Measurements from ENCODE around the gene GATA3.
"Not testable (repeated sequence)": the region's sequence is repeated elsewhere in the genome, so short reads cannot be mapped to it uniquely, and the experiment has no call there.

Gene GATA3

DNA sequence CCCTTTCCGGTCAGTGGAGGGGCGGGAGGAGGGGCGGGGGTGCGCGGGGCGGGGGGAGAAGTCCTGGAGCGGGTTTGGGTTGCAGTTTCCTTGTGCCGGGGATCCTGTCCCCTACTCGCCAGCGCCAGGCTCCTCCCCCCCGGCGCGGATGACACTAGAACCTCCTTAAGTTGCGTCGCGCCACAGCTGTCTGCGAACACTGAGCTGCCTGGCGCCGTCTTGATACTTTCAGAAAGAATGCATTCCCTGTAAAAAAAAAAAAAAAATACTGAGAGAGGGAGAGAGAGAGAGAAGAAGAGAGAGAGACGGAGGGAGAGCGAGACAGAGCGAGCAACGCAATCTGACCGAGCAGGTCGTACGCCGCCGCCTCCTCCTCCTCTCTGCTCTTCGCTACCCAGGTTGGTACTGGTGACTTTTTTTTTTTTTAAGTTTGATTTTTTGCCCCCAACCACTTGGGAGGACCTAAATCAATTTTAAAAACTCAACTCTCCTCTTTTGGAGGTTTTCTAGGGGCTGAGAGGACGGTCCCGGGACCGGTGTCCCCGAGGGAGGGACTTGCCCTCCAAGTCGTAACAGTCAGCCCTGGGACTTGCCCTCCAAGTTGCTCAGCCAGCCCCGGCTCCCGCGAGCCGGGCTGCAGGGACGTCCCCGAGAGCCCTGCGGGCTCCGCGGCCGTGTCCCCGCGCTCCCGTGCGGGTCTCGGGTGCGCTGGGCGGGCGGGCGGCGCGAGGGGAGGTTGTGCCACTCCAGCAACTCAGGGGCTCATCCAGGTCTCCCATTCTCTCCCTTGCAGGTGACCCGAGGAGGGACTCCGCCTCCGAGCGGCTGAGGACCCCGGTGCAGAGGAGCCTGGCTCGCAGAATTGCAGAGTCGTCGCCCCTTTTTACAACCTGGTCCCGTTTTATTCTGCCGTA is at the start of gene GATA3:
Gene GATA3 (plus strand): TSS at position 195 of the 914 bp plus-strand sequence. CDS start 968 bp downstream, outside the sequence.
- no peak for DNase-seq

DNA sequence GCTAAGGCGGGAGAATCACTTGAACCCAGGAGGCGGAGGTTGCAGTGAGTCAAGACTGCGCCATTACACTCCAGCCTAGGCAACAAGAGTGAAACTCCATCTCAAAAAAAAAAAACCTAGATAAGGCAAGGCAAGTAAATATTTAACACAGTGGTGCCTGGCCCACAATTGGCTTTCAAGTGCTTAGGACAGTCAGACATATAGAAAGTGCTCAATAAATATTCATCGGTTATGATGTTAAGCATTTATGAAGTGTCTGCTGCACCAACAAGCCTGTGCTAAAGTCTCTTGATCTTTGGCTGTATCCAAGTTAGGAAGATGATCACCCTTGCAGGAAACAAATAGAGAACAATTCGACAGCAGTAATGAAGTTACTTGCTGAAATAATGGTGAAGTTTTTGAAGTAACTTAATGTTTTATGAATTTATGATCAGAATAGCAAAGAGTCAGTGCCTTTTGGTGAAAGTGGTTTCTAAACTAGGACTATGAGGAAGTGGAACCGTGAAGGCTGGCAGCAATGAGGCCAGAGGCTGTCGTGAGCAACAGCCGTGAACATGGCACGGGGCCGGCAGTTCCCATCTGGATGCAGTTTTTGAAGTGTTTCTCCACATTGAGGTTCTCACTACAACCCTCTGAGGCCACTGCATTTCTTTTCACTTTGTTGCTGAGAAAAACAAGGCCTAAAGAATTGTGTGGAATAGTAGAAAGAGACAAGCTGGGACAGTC is 48.1 kb upstream of the GATA3 start:
- DNase-seq, result no peak

DNA sequence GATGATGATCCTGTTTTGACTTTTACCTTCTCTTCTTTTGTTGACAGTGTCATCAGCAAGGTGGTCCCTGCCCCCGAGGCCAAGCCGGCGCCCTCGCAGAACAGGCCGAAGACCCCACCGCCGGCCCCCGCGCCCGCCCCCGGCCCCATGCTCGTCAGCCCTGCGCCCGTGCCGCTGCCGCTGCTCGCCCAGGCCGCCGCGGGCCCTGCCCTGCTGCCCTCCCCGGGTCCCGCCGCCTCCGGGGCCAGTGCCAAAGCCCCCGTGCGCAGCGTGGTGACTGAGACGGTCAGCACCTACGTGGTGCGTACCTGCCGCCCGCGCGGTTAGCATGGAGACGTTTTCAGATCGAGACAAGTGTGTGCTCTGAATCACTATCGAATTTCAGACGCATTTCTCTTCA is 45.5 kb upstream of the GATA3 start:
- no peak for DNase-seq

DNA sequence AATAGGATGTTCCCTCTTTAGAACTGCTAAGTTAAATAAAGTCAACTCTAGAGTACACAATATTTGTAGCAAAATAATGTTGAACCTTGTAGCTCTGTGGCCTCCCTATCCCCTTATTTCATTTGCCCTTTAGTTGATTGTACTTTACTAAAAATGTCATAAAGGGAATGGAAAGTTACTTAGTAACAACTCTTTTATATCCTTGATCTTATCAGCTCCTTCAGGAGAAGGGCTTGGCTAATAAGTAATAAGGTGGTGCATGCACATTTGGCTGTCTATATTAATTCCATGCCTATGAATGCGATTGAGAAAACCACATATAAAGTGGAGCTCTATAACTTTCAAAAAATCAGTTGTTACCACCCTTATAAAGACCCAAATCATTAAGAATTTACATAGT is 41.5 kb upstream of the GATA3 start:
- DNase-seq, result no peak

DNA sequence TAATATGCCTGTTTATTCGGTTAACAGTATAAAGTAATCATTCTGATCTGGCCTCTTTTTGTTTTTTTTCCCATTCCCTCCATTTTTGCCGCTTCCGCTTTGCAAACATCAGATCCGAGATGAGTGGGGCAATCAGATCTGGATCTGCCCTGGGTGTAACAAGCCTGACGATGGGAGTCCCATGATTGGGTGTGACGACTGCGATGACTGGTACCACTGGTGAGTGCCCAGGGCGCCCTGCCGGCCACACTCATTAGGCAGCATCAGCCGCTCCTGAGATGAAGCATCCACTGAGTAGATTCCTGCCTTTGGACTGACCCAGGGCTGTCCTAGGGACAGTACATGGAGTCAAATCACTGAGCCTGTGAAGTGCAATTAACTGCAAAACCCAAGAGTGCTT is 40.9 kb upstream of the GATA3 start:
- DNase-seq, result no peak

DNA sequence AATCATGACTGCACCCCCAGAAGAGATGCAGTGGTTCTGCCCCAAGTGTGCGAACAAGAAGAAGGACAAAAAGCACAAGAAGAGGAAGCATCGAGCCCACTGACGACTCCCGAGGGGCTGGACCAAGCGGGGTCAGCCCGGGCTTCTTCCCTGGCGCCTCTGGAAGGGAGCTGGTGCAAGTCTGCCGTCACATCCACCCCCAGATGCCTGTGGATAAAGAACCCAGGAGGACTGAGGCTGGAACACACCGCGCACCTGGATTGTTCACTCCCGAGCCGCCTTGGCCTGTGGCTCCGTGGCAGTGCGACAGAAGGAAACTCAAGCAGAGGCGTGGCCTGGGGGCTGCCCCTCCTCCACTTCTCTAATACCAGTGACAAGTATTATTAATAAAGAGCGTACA is 39.8 kb upstream of the GATA3 start:
- DNase-seq, result no peak

DNA sequence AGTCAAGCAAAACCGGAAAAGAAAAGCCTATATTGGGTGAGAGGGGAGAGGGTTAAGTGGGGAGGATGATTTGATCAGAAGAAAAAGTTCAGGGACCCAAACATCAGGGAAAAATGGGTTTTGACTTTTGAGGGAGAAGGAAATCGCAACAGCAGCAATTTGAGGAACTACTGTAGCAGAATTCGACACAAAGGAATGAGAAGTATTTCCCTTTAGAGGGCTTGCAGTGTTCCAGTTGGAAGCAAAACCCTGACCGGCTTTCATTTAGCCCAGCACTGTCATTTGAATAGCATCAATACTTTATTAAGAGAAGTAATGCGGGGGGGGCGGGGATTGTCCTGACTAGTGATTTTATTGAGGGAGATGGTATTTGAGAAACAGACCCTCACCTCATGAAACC is 37.2 kb upstream of the GATA3 start:
- no peak for DNase-seq

DNA sequence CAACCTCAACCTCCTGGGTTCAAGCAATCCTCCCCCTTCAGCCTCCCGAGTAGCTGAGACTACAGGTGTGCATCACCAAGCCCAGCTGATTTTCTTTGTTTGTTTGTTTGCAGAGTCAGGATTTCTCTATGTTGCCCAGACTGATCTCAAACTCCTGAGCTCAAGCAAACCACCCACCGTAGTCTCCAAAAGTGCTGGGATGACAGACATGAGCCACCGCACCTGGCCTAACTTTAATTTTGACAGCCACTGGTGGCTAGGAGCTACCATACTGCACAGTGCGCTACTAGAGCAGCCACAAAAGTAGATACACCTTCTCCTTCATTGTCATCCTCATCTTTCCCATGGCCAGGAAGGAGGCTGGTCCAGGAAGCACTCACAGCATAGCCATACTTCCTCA is 31.2 kb upstream of the GATA3 start:
- no peak for DNase-seq

DNA sequence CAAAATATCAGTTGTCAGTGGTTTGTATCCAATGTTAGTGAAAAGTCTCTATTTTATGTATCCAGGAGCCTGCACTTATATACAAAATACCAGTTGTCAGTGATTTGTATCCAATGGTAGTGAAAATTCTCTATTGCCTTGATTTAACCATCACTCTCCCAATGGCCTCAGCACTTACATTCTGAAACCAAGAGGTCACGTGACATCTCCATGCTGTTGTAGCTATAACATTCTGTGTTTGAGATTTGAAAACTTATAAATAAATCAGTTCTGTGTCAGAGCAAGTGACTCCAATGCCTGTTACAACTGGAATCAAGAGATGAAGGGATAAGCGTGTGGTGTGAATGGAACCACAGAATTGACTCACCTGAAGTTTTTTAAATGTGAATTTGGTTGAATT is 30.6 kb upstream of the GATA3 start:
- no peak for DNase-seq

DNA sequence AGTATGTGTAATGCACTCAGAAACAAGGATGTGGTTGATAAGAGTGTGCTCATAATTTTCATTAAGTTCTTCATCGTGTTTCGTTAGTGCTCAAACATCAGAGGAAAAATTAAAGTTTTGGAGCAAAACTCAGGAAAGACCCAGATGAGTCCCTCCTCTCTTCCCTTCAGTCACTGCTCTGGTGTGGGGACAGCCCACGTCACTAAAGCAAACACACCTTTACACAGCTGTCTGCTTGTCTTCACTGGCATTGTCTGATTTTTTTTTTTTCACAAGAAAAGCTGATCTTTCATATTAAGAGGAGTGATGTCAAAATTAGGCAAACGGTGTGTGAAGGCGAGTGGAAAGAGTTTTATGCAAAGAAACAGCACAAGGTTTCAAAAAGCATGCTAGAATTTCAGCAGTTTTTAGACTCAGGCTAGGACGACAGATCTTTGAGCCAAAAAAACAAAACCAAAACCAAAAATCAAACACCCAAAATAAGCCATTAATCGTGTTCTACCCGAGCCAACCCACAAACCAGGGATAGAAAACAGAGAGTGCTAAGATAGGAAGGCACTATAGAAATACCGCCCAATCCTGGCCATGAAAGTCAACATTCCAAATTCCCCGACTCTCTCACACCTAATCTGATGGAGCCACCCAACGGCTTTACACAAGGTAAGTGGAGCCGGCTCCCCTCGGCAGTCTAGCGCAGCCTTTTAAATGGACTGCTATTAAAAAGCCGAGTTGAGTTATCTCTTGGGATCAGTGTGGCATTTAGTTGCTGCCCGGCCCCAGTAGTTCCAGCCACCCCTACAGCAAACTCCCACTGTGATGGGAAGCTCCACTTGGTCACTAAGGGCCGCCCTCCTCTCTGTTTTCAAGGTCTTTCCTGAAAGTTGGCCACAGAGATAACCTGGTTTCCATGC is 27.9 kb upstream of the GATA3 start:
- DNase-seq, result no peak

DNA sequence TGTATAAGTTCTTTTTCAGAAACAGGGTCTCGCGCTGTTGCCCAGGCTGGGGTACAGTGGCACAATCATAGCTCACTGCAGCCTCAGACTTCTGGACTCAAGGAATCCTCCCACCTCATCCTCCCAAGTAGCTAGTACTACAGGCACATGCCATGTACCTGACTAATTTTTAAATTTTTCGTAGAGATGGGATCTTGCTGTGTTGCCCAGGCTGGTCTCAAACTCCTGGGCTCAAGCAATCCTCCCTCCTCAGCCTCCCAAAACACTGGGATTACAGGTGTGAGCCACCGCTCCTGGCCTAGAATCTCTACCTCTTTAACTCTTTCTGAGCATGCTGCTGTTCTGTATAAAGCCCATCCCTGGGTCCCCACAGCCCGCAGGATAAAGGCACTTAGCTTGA is 23.3 kb upstream of the GATA3 start:
- DNase-seq, result not testable (repeated sequence)

DNA sequence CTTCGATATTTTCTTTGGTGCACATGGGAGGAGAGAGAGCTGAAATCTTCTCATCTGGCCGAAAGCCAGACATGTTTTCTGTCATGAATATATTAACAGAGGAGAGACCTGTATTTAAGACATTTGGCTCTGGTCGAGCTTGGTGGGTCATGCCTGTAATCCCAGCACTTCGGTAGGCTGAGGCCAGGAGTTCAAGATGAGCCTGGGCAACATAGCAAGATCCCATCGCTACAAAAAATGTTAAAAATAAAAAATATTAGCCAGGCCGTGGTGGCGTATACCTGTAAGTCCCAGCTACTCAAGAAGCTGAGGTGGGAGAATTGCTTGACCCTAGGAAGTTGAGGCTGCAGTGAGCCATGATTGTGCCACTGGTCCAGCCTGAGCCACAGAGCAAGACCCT is 21.9 kb upstream of the GATA3 start:
- no peak for DNase-seq

DNA sequence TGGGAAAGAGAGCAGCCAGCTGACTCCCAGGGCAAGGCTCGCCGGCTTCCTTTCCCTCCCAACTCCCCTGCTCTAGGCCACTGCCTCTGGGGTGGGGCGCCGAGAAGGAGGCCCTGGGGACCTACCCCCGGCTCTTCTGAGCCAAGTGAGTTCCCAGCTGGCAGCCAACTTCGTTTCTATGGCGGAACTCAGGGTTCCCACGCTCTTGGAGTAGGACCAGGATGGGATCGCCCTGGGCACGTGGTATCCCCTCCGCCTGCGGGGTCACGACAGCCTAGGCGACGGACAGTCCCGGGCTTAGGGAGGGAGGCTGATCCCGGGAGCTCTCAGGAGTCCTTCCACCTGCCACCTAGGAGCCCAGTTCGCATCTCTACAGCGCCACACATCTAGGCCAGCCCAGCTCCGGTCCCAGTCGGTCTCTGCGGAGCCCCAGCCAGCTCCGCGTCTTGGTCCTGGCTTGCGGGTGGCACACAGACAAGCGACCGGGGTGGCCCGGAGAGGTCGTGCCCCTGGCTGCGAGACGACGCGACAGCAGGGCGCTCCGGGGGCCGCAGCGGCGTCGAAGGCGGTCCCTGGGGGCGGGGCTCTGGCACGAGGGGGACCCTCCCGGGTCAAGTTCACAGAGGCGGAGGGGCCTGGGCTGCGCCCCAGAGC is 20.5 kb upstream of the GATA3 start:
- no peak for DNase-seq

DNA sequence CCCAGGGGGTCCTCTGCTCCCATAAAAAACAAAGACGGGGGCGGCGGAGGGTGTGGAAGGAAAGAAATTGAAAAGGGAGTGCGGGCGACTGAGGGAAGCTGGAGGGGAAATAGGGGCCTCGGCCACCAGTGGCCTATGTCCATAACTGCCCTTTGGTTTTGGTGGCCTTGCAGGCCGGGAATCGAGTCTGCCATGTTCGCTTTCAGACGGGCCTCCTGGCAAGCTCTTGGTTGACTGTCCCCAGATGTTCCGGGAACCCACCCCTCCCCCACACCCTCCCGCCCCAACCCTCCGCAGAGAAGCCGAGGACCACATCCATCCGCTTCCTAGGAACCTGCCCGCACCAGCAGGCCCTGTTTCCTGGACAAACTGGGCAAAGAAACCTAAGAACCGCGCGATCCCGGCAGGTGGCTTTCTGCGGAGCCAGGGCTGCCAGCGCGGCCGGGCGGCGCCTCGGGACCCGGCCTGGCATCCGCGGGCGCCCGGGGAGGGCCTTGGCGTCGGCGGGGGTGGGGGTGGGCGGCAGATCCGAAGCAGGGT is 20.0 kb upstream of the GATA3 start:
- DNase-seq, result no peak

DNA sequence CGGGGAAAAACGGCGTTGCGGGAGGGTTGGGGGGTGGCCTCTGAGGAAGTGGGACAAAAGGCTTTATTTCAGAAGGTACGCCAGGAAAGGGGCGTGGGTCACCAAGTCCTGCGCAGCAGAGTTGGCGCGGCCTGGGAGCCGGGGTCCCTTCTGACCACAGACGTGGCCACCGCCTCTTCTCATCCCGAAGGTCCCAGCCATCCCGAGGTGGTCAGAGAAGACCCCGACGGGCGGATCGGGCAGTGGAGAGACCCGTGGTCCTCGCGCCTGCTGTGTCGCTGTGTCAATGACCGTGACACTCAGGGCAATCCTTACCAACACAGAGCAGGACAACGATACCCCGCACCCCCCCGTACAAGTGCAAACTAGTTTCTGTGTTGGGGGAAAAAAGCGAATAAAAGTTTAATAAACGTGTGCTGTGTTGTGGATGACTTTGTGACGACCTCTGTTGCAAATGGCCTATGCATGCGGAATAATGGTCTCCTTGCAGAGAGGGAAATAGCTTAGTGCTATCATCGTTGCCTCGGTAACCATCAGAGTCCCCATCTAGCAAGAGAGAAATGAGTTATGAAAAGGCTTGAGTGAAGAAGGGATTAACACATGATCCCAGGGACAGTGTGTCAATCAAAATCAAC is 19.4 kb upstream of the GATA3 start:
- DNase-seq, result no peak

DNA sequence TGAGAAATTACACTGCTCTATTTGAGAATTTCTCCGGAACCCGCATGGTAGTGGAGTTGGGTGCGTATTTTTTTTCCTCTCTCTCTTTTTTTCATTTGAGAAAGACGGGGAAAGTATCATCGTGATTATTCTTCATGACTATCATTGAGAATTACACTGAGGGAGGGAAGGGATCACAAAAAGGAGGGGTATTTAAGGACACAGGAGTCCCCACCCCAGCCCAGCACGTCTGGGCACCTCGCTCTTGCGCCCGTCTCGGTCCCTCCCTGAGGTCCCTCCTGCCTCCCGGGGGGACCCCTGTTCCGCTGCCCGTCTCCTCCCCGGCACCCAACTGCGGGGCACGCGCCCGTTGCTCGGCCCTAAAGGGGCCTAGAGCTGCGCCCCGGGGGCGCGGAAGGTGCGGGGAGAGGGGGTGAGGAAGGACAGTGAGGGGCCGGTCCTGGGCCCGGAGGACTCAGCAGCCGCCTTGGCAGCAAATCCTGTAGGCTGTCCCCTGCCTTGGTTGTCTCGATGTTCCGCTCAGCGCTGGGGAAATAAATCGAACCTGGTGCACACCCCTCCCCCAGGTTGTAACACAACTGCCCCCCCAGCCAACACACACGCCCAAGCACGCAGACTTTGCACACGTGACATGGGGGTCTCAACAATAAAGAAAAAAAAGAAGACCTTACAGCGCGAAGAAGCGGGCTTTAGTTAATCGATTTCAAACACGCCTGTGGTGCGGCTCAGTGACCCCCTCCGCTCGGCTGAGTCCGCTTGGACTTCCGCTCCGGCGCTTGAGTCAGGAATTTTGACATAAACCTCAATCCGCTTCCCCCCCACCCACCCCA is 18.6 kb upstream of the GATA3 start:
- DNase-seq, result no peak

DNA sequence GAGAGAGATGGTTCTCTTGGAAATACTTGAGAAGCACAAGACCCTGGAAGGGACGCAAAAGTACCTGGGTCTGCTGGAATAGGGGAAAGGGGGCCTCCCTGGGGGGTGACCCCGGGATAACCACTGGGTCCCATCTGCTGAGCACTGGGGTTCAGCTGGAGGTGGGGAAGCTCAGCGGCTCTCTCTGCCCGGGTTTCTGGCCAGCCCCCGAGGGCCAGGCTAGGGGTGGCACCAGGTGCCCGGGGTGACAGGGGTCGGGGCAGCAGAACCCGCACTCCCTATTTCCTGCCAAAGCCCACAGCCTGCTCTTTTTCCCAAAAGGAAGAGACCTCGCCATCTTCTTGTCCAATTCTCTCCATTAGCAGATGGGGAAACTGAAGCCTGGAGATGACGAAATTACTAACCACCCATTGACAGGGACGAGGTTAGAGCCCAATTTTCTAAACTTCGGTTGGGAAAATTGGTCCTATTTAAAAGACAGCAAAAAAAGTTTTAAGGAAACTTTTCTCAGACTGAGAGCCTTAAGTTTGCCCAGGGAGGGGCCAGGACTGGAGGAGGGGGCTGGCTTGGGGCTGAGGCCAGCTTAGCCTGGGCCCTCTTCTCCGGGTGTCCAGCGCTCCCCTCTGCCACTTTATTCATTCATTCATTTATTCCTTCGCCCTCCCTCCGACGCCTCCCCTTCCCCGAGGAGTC is 17.8 kb upstream of the GATA3 start:
- DNase-seq, result no peak

DNA sequence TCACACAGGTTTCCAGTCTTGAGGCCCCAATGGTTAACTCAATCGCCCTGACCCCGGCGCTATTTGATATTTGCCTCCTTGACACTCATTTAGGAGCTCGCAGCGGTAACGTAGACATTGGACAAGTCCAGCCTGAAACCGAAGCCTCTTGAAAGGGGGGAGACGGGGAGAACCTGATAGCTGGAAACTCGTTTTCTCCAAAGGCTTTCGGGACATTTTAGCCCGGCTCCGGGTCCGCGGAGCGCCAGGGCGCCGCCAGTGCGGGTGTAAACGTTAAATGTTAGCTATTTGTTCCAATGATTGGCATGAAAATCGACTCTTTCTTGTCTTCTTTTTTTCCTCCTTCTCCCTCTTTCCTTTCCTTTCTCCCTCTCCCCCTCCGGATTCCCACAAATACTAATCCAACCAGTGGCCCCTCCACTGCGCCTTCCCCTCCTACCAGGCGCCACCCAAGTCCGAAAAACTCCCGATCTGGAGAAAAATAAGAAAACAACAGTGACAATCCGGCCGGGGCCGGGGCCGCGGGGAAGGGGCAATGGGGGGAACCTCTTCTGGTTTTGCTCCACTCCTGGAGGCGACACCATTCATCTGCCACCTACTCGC is 17.2 kb upstream of the GATA3 start:
- DNase-seq, result no peak

DNA sequence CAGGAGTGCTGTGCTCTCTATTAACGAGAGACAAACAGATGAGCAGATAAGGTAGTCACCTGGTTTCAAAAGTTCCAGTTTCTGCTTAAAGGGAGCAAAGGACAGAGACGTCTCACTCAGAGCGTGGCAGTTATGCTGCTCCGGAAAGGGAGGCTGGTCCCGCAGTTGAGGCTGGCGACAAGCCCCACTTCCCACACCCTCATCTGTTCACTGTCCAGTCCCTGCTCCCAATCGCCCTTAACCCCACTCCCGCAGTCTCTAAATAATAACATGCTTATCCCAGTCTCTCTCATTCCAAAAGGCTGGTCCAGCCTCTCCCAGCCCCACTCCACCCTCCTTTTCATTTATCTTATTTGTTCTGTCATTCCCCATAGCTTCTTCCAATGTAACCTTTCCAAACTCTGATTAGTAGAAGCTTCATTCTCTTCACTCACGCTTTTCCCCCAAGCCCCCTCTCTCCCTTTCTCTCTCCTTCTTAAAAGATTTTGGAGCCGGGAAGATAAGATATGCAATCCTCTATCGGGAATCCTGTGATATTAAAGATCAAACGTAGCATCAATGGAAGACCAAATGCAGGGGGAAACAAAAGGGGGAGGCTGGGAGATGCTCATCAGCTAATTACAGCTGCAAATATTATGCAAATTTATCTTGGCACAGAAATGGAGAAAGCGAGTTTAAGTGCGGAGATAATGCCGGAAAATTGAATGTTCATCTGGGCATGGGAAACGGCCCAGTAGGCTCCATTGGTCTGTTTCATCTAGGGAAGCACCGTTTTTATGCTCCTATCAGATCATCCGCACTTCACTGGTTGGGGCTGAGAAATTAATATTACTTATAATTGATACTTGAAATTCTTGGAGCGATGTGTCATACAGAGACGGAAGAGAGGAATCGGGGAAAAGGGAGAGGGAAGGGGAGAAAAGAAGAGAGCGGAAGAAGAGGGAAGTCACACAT is 16.3 kb upstream of the GATA3 start:
- DNase-seq, result no peak
